ENCODE results near the gene PAQR4.

GRCh38 chr16:2996298-2996697 lies 27.1 kb downstream of the PAQR4 start:
- TF ChIP-seq CTCF (IDR thresholded peaks at IDR 0.05; ENCODE audit: low read length) (no peak), EZH2phosphoT487 (IDR thresholded peaks at IDR 0.05; ENCODE audit: low read length) (no peak), EZH2 (optimal IDR thresholded peaks at IDR 0.05; ENCODE audit: low read depth, low read length) (no peak)
